Gastrocnemius medialis (tissue), 4 donors: Measurements from ENCODE around the gene TTYH3. TPM values are rescaled to one million over a fixed set of nuclear protein-coding genes. Genes with fewer than 3 reads are reported as not detected.

Experiments used
- ATAC-seq, 2 donors: fragments of 150-250 bp; one replicate each; pipeline ENCODE4 v1.9.1; 2016
- DNase-seq, 2 donors: peaks; one replicate each; pipeline ENCODE4 v3.0.0-alpha.2; 2019
- H3K27ac ChIP-seq, 4 donors: fragments of 200-600 bp; sonication (generic); 1 replicate in 1 of 4; 2 replicates in 3 of 4; pipeline ENCODE4 v1.5.1; 2016 to 2018; ENCODE audit warnings: mild to moderate bottlenecking in 2 of 4, moderate library complexity in 1 of 4
- H3K27me3 ChIP-seq, 3 donors: fragments of 200-600 bp; sonication (generic) in 2 of 3; 1 replicate in 1 of 3; 2 replicates in 2 of 3; pipeline versions ENCODE4 v1.5.1 to v1.6.0; 2016 to 2019; ENCODE audit warnings: mild to moderate bottlenecking in 1 of 3, moderate library complexity in 1 of 3
- H3K36me3 ChIP-seq, 2 donors: fragments of 200-600 bp; sonication (generic) in 1 of 2; one replicate each; pipeline ENCODE4 v1.5.1; 2017 to 2018
- H3K4me1 ChIP-seq, 2 donors: fragments of 200-600 bp; sonication (generic) in 1 of 2; one replicate each; pipeline ENCODE4 v1.5.1; 2016 to 2017; ENCODE audit warnings: mild to moderate bottlenecking in 2 of 2
- H3K4me3 ChIP-seq, 4 donors: fragments of 200-600 bp; sonication (generic) in 3 of 4; 1 replicate in 1 of 4; 2 replicates in 3 of 4; pipeline ENCODE4 v1.5.1; 2016 to 2019; ENCODE audit warnings: mild to moderate bottlenecking in 2 of 4
- H3K9me3 ChIP-seq, 3 donors: fragments of 200-600 bp; sonication (generic) in 2 of 3; 1 replicate in 1 of 3; 2 replicates in 2 of 3; pipeline ENCODE4 v1.5.1; 2016 to 2019
- POLR2A ChIP-seq, 2 donors: fragments of 450-650 bp; IDR thresholded peaks; one replicate each; pipeline ENCODE4 v1.6.1; 2017; ENCODE audit warnings: antibody characterized with exemption in 2 of 2, mild to moderate bottlenecking in 2 of 2, moderate library complexity in 2 of 2
- in situ Hi-C, 4 donors: fragments of 200-750 bp; cut with MboI; loops; one replicate each; pipeline versions ENCODE4 v1.15.0 to v1.8.0; 2017; ENCODE audit warnings: low sequenced_read_pairs in 4 of 4
- intact Hi-C: fragments of 100-400 bp; cut with DNase I; formaldehyde crosslinking; loops from one replicate; pipeline ENCODE4 v1.15.1; 2023; ENCODE audit warnings: low total_unique reads
- total RNA-seq, 4 donors: library from RNA; depleted of rRNA; stranded (reverse); fragments of >200 nt; gene quantifications; one replicate each; pipeline versions ENCODE4 v1.1.0 to v1.2.3, GENCODE V29; 2016
- TF ChIP-seq, protein P1 (sequence below), 5 experiments: fragments of 450-650 bp in 3 of 5; fragments of 200-600 bp in 2 of 5; sonication (generic) in 2 of 5; IDR thresholded peaks in 4 of 5; conservative IDR thresholded peaks in 1 of 5; 1 replicate in 4 of 5; 2 replicates in 1 of 5; pipeline ENCODE4 v1.5.1; 2016 to 2019; ENCODE audit warnings: antibody characterized with exemption in 5 of 5, mild to moderate bottlenecking in 3 of 5, moderate library complexity in 3 of 5

TTYH3 gene, protein sequence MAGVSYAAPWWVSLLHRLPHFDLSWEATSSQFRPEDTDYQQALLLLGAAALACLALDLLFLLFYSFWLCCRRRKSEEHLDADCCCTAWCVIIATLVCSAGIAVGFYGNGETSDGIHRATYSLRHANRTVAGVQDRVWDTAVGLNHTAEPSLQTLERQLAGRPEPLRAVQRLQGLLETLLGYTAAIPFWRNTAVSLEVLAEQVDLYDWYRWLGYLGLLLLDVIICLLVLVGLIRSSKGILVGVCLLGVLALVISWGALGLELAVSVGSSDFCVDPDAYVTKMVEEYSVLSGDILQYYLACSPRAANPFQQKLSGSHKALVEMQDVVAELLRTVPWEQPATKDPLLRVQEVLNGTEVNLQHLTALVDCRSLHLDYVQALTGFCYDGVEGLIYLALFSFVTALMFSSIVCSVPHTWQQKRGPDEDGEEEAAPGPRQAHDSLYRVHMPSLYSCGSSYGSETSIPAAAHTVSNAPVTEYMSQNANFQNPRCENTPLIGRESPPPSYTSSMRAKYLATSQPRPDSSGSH
- total RNA-seq = 10 to 100 TPM in 1 of 4 donors, 1 to 10 TPM in 3; 2.9 to 14.8 (median 5.2) TPM

DNA sequence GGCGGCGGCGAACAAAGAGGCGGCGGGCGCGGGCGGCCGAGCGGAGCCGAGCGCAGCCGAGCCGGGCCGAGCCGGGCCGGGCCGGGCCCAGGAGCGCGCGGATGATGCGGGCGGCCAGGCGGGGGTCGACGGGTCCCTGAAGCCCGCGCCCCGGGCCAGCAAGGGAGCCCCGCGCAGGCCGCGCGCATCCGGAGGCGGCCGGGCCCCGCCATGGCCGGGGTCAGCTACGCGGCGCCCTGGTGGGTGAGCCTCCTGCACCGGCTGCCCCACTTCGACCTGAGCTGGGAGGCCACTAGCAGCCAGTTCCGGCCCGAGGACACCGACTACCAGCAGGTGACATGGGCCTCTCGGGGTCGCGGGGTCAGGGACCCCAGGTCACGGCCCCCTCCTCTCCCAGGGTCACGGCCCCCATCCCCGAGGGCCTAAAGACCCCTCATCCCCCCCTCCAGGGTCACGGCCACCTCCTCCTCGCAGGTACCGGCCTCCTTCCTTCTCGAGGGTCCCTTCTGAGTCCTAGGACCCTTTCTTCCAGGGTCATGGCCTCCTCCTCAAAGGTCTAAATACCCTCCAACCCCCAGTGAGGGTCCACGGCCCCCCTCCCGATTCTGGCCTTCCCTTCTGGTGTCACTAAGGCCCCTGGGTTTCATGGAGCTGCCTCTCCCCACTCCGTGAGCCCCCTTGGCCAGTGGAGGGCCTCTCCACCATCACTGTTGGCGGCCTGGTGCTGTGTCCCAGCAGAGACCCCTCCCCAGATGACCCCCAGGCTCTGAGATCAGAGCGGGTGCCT lies at the start of gene TTYH3:
Gene TTYH3, plus strand, starts transcription at position 41 of the 787 bp plus-strand sequence. Its CDS starts 170 bp downstream, at position 211.
- no peaks in the 10 kb centered on the region for H3K36me3 ChIP-seq
- H3K27ac ChIP-seq = peak within 1 kb of the TSS; percentile 65 to 76 (median 71)
- H3K9me3 ChIP-seq = no peaks in the 10 kb centered on the region
- H3K27me3 ChIP-seq = no peaks in the 10 kb centered on the region
- DNase-seq (no peak), ATAC-seq (peak; percentile 20 to 28)
- peak in 1 of 2 donors; percentile 58 for TF ChIP-seq POLR2A (IDR thresholded peaks at IDR 0.05)
- TF ChIP-seq, protein P1, sequence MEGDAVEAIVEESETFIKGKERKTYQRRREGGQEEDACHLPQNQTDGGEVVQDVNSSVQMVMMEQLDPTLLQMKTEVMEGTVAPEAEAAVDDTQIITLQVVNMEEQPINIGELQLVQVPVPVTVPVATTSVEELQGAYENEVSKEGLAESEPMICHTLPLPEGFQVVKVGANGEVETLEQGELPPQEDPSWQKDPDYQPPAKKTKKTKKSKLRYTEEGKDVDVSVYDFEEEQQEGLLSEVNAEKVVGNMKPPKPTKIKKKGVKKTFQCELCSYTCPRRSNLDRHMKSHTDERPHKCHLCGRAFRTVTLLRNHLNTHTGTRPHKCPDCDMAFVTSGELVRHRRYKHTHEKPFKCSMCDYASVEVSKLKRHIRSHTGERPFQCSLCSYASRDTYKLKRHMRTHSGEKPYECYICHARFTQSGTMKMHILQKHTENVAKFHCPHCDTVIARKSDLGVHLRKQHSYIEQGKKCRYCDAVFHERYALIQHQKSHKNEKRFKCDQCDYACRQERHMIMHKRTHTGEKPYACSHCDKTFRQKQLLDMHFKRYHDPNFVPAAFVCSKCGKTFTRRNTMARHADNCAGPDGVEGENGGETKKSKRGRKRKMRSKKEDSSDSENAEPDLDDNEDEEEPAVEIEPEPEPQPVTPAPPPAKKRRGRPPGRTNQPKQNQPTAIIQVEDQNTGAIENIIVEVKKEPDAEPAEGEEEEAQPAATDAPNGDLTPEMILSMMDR (IDR thresholded peaks at IDR 0.05 in 4 of 5, conservative IDR thresholded peaks at IDR 0.05 in 1 of 5) = no peak
- H3K4me1 ChIP-seq = peaks cover 31 to 43% of the 10 kb centered on the region in 2 donors
- in situ Hi-C loops (no loop called here), intact Hi-C loops (loop anchor here (2.0 kb wide), 1 partner anchor 73 kb away; the partner anchor contains the start of gene IQCE)
- peak within 1 kb of the TSS; percentile 57 to 76 (median 68) for H3K4me3 ChIP-seq

DNA sequence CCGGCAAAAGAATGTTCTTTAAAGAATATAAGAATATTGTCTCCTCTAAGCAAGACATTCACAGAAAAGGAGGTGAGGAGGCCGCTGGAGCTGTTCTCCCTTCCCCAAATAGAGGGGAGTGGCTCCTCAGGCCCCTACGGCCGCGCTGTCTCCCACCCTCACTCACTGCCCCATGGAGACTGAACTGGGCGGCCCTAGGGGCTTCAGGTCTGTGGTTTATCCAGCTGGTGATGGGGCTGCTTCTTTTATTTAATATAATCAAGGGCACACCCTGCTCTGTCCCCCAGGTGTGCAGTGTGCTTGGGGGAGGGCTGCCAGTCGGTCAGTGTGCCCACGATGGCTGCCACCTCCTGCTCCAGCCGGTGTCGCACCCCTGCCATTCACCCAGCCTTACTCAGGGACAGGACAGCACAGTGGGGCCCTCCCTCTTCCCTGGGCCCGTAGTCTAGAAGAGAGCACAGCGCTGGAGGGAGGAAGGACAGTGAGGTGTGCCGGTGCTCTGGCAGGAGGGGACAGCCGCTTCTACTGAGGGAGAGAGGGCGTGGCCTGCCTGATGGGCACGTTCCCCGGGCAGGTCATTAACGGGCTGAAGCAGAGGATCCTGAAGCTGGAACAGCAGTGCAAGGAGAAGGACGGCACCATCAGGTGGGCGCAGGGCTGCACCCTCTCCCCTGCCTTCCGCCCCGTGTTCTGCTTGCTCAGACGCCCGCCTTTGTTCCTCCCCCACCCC lies 49.6 kb upstream of the TTYH3 start:
- Histone ChIP-seq H3K27ac (no peak overlapping the region), H3K27me3 (no peaks in the 10 kb centered on the region), H3K36me3 (peaks cover 0 to 21% of the 10 kb centered on the region in 2 donors), H3K4me3 (no peak overlapping the region), H3K9me3 (no peaks in the 10 kb centered on the region), H3K4me1 (no peaks in the 10 kb centered on the region)
- DNase-seq (no peak), ATAC-seq (no peak)
- TF ChIP-seq, protein P1 (IDR thresholded peaks at IDR 0.05 in 4 of 5, conservative IDR thresholded peaks at IDR 0.05 in 1 of 5) = no peak
- no peak for TF ChIP-seq POLR2A (IDR thresholded peaks at IDR 0.05)
- in situ Hi-C loops = no loop called here
- intact Hi-C loops = no loop called here

DNA sequence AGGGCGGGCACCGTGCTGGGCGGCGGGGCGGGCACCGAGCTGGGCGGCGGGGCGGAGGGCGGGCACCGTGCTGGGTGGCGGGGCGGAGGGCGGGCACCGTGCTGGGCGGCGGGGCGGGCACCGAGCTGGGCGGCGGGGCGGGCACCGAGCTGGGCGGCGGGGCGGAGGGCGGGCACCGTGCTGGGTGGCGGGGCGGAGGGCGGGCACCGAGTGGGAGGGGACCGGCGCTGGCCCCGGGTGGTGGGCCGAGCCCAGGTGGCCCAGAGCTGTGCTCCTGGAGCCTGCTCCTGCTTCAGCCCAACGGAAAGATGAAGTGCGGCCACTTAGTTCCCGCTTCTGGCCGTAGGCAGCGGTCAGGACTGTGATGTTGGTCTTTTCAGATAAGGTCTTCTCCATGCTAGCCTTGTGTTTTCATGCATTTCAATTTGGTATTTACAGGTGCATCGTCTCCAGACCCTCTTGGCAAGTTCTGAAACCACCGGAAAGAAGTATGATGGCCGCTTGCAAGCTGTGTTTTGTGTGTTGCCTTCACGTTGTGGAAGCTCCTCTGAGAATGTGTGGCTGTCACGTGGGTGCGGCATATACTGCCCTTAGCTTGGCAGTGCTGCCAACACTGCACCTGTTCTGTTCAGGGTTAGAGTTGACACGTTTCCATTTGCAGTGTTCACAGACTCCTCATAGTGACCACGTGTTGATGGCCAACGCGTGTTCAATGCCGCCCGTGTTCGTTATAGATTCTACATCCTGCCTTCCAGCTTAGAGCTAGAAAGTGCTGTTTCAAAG lies 47.8 kb upstream of the TTYH3 start:
- Histone ChIP-seq H3K27ac (no peak overlapping the region), H3K4me3 (no peak overlapping the region), H3K9me3 (no peaks in the 10 kb centered on the region), H3K36me3 (peaks cover 0 to 21% of the 10 kb centered on the region in 2 donors), H3K27me3 (no peaks in the 10 kb centered on the region), H3K4me1 (no peaks in the 10 kb centered on the region)
- TF ChIP-seq, protein P1 (IDR thresholded peaks at IDR 0.05 in 4 of 5, conservative IDR thresholded peaks at IDR 0.05 in 1 of 5) = no peak
- TF ChIP-seq POLR2A (IDR thresholded peaks at IDR 0.05) = no peak
- ATAC-seq = no peak
- intact Hi-C loops (no loop called here), in situ Hi-C loops (no loop called here)
- no peak for DNase-seq

DNA sequence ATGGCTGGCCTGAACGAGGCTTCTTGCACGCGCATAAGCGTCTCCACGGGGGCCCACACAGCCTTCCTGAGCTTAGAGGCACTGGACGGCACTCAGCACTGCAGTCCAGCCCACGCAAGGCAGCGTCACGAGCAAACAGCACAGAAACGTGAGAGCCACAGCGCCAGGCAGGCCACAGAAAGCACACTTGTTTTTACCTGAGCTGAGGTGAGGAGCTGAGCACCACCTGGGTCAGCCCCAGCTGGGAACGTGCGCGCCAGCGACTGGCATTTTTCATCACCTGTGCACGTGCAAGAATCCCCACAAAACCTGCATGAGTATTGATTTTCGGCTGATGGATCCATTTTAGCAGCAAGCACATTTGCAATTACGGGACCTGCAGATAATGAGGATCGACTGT lies 46.3 kb upstream of the TTYH3 start:
- no peak for TF ChIP-seq POLR2A (IDR thresholded peaks at IDR 0.05)
- TF ChIP-seq, protein P1 (IDR thresholded peaks at IDR 0.05 in 4 of 5, conservative IDR thresholded peaks at IDR 0.05 in 1 of 5) = no peak
- Histone ChIP-seq H3K36me3 (peaks cover 0 to 21% of the 10 kb centered on the region in 2 donors), H3K4me1 (no peaks in the 10 kb centered on the region), H3K27me3 (no peaks in the 10 kb centered on the region), H3K4me3 (no peak overlapping the region), H3K9me3 (no peaks in the 10 kb centered on the region), H3K27ac (no peak overlapping the region)
- intact Hi-C loops (no loop called here), in situ Hi-C loops (no loop called here)
- DNase-seq = no peak
- ATAC-seq = no peak
